Thyroid gland (tissue), 4 donors: ENCODE measurements around the gene ITPKB. TPM values are rescaled to one million over a fixed set of nuclear protein-coding genes. Genes with fewer than 3 reads are reported as not detected.
"Not testable (repeated sequence)": the region's sequence is repeated elsewhere in the genome, so short reads cannot be mapped to it uniquely, and the experiment has no call there.

Experiments used
- DNase-seq, 2 donors: peaks; one replicate each; pipeline ENCODE4 v3.0.0-alpha.2; 2019
- H3K27ac ChIP-seq, 3 donors: fragments of 200-600 bp; sonication (generic); 1 replicate in 2 of 3; 2 replicates in 1 of 3; pipeline ENCODE4 v1.5.1; 2016 to 2019; ENCODE audit warnings: mild to moderate bottlenecking in 1 of 3, moderate library complexity in 1 of 3
- H3K27me3 ChIP-seq: fragments of 200-600 bp; sonication (generic); one replicate; pipeline ENCODE4 v1.5.1; 2019
- H3K36me3 ChIP-seq, 2 donors: fragments of 200-600 bp; sonication (generic); one replicate each; pipeline ENCODE4 v1.5.1; 2016 to 2019
- H3K4me1 ChIP-seq, 2 donors: fragments of 200-600 bp; sonication (generic); one replicate each; pipeline ENCODE4 v1.5.1; 2017 to 2019
- H3K4me3 ChIP-seq, 3 donors: fragments of 200-600 bp; sonication (generic); replicated peaks in 1 of 3; 1 replicate in 2 of 3; 2 replicates in 1 of 3; pipeline ENCODE4 v1.5.1; 2016; ENCODE audit warnings: mild to moderate bottlenecking in 1 of 3
- H3K9me3 ChIP-seq: fragments of 200-600 bp; sonication (generic); one replicate; pipeline ENCODE4 v1.5.1; 2017
- POLR2A ChIP-seq, 2 donors: fragments of 450-650 bp; IDR thresholded peaks; one replicate each; pipeline ENCODE4 v1.6.1; 2017; ENCODE audit warnings: antibody characterized with exemption in 2 of 2, mild to moderate bottlenecking in 2 of 2, moderate library complexity in 1 of 2
- WGBS, 2 donors: methylation state at CpG; one replicate each; pipeline ENCODE4 v1.1.5; 2017; 5-methylcytosine and 5-hydroxymethylcytosine counted together
- intact Hi-C: fragments of 100-400 bp; cut with DNase I; formaldehyde crosslinking; loops from one replicate; pipeline ENCODE4 v1.15.1; 2023
- total RNA-seq, 4 donors: library from RNA; depleted of rRNA; stranded (reverse); fragments of >200 nt; gene quantifications; one replicate each; pipeline ENCODE4 v1.2.3, GENCODE V29; 2016
- TF ChIP-seq, protein P1 (sequence below), 6 experiments: fragments of 200-600 bp in 3 of 6; fragments of 450-650 bp in 3 of 6; sonication (generic) in 3 of 6; IDR thresholded peaks; one replicate each; pipeline ENCODE4 v1.5.1; 2016 to 2019; ENCODE audit warnings: antibody characterized with exemption in 6 of 6, mild to moderate bottlenecking in 2 of 6, inconsistent platforms in 1 of 6, moderate library complexity in 1 of 6

The ITPKB gene
- total RNA-seq, 4 donors from 2014 or later: 19.1 to 24.0 (median 22.2) TPM

DNA sequence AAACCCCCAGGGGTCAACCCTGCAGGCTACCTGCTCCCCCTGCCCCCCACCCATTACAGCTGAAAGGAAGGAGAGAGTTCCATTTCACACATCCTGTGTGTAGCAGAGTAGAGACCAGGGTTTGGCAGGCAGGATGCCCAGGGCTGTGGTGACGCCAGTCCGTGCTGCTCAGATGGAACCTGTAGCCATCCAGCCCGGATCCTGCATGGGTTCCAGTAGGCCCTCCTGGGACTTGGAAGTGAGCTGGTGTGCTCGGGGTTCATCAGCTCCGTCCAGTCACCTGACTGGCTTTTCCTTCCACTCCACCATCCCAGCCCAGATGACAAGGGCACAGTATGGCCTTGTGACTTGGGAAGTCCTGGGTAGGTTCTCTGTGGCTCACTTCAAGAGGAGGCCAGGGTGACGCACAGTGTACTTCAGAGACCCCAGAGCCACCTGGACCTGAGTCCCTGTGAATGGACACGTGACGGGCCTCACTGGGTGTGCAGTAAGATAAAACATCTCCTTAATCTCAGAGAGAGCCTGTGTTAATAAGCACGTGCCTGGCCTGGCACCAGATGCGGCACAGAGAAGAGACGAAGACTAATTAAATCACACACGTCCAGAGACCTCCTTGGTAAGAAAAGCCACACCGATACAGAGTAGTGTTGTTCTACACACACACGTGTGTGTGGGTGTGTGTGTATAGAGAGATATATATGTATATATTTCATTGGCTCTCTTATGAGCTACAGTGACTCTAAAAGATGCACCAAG, 16.0 kb downstream of the ITPKB start:
- peaks cover 13 to 22% of the 10 kb centered on the region in 2 donors for H3K4me1 ChIP-seq
- no peak for DNase-seq
- intact Hi-C loops: no loop called here

DNA sequence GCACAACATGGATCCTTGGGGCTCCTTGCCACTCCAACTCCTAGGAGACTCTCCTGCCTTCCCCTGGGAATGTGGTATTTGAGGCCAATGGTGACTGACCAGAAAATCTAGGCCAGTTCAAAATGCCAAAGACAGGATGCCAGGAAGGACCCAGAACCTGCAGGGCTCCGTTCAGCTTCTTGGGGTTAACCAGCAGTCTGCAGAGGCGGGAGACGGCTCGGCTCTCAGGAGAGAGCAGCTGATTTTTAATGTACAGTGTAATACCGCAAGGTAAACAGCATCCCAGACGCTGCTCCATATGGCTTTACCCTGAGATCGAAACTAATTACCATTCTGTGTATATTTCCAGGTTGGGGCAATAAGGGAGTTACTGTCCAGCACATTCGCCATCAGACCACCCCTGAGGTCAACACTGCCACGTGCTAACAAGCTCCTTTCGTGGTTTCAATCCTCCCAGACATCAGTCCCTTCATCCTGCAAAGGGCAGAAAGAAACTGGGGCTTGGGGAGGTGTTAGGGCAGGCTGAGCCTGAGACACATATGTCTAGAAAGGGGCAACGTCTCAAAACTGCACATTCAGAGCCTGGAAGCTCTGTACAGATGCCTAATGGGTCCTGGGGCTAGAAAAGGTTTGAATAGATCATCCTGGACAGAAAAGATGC, 16.7 kb downstream of the ITPKB start:
- Histone ChIP-seq H3K4me1 (peaks cover 13 to 22% of the 10 kb centered on the region in 2 donors), H3K27ac (peak overlapping the region in 1 of 3 donors; percentile 72), H3K27me3 (no peaks in the 10 kb centered on the region), H3K9me3 (no peaks in the 10 kb centered on the region), H3K36me3 (no peaks in the 10 kb centered on the region), H3K4me3 (no peak overlapping the region)
- WGBS, 2 donors: 90 to 94% methylated on average over 11 of the region's 11 CpGs
- TF ChIP-seq, protein P1, sequence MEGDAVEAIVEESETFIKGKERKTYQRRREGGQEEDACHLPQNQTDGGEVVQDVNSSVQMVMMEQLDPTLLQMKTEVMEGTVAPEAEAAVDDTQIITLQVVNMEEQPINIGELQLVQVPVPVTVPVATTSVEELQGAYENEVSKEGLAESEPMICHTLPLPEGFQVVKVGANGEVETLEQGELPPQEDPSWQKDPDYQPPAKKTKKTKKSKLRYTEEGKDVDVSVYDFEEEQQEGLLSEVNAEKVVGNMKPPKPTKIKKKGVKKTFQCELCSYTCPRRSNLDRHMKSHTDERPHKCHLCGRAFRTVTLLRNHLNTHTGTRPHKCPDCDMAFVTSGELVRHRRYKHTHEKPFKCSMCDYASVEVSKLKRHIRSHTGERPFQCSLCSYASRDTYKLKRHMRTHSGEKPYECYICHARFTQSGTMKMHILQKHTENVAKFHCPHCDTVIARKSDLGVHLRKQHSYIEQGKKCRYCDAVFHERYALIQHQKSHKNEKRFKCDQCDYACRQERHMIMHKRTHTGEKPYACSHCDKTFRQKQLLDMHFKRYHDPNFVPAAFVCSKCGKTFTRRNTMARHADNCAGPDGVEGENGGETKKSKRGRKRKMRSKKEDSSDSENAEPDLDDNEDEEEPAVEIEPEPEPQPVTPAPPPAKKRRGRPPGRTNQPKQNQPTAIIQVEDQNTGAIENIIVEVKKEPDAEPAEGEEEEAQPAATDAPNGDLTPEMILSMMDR (IDR thresholded peaks at IDR 0.05): no peak
- no peak for TF ChIP-seq POLR2A (IDR thresholded peaks at IDR 0.05)
- intact Hi-C loops: no loop called here
- no peak for DNase-seq

More for the DNA sequence above, 16.0 kb downstream of the ITPKB start:
- no peaks in the 10 kb centered on the region for H3K9me3 ChIP-seq
- 61 to 74% methylated on average over 9 to 14 of the region's 14 CpGs for WGBS, 2 donors
- no peaks in the 10 kb centered on the region for H3K27me3 ChIP-seq
- H3K36me3 ChIP-seq: no peaks in the 10 kb centered on the region
- peak overlapping the region; percentile 13 to 72 (median 28) for H3K27ac ChIP-seq
- H3K4me3 ChIP-seq: no peak overlapping the region
- no peak for TF ChIP-seq POLR2A (IDR thresholded peaks at IDR 0.05)
- TF ChIP-seq, protein P1 (IDR thresholded peaks at IDR 0.05): no peak

DNA sequence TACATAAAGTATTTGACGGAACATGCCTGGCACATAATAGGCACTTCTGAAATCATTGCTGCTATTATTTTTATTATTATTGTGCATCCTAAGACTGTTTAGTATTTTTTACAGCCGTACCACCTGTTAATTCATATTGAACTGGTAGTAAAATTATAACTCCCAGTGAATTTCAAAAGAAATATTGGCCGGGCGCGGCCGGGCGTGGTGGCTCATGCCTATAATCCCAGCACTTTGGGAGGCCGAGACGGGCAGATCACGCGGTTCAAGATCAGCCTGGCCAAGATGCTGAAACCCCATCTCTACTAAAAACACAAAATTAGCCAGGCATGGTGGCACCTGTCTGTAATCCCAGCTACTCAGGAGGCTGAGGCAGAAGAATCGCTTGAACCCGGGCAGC, 18.5 kb downstream of the ITPKB start:
- 96 to 98% methylated on average over 13 of the region's 13 CpGs for WGBS, 2 donors

DNA sequence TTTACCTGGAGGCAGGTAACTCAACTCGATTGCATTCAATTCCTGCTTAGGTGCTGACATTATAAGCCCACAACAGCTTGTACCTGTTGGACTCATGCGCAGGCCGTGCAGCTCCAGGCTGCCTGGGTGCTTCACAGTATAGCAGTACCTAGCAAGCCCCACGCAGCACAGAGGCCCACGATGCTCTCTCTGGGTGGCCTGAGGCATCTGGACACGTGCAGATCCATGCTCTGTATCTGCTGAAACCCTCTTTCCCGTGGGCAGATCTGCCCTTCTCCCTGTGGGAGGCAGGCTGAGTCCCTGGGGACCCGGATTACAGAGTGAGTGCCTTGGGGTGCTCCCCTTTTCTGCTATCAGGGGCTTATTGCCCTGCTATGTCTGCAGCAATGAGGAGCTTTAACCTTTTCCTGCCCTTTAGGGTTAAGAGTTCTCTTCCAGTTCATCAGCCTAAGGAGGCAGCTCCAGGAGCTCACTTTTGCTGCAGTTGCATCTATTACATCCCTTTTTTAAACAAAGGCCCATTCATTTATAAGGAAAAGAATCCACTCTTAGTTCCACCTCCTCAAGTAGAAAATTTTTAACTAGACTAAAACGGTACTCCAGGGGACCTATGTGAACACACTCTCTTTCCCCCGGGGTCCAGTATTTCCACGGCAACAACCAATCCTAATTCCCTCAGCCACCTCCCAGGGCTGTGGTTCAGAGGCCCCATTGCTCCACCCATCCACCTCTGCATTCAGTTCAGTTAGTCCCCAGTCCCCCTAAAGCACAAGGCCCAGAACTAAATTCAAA, 19.3 kb downstream of the ITPKB start:
- H3K27ac ChIP-seq: no peak overlapping the region
- no peak overlapping the region for H3K4me3 ChIP-seq
- WGBS, 2 donors: 70 to 73% methylated on average over 9 to 11 of the region's 11 CpGs
- DNase-seq: no peak
- H3K27me3 ChIP-seq: no peaks in the 10 kb centered on the region
- TF ChIP-seq, protein P1 (IDR thresholded peaks at IDR 0.05): no peak
- no peak for TF ChIP-seq POLR2A (IDR thresholded peaks at IDR 0.05)
- H3K9me3 ChIP-seq: no peaks in the 10 kb centered on the region
- intact Hi-C loops: no loop called here
- H3K4me1 ChIP-seq: peaks cover 13 to 21% of the 10 kb centered on the region in 2 donors
- no peaks in the 10 kb centered on the region for H3K36me3 ChIP-seq

More for the DNA sequence above, 18.5 kb downstream of the ITPKB start:
- H3K4me3 ChIP-seq, H3K27me3 ChIP-seq, intact Hi-C loops, DNase-seq, H3K27ac ChIP-seq, H3K9me3 ChIP-seq, H3K36me3 ChIP-seq: not testable (repeated sequence)
- peaks cover 13 to 22% of the 10 kb centered on the region in 2 donors for H3K4me1 ChIP-seq

DNA sequence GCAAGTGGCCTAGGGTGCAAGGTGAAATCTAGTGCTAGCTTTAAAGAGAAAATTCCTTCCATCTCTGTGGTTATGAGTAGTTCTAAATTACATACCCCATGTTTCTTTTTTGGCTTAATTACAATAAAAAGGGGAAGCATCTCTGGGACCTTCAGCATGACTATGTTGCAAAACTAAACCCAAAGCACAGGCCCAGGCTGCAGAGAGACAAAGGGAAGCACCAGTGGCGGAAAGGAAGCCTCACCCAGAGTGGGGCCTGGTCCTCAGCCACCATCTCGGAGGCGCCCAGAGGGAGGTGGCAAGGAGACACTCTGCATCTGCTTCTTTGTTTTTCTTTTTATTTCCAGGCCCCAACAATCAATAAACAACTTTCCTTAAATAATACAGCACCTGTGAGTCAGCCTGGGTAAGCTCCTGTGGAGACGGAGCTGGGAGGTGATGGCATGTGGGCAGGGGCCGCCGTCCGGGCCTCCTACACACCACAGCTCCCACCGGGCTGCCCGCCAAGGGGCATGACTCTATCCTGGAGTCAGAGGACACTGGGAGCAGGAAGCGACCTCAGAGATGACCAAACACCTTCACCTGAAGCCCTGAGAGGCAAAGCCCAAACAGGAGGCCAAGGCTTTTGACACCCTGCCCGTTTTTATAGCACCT, 21.7 kb downstream of the ITPKB start:
- no peak overlapping the region for H3K27ac ChIP-seq
- H3K4me1 ChIP-seq: no peaks in the 10 kb centered on the region
- no peaks in the 10 kb centered on the region for H3K27me3 ChIP-seq
- WGBS, 2 donors: 79 to 84% methylated on average over 11 of the region's 11 CpGs
- no peak for DNase-seq
- TF ChIP-seq, protein P1 (IDR thresholded peaks at IDR 0.05): no peak
- TF ChIP-seq POLR2A (IDR thresholded peaks at IDR 0.05): no peak
- H3K36me3 ChIP-seq: no peaks in the 10 kb centered on the region
- H3K4me3 ChIP-seq: no peak overlapping the region
- no peaks in the 10 kb centered on the region for H3K9me3 ChIP-seq
- intact Hi-C loops: no loop called here
